T-helper 9 cell (primary cell): ENCODE measurements around the gene PPHLN1.

ENCODE experiments used
- DNase-seq: peaks from one replicate; pipeline ENCODE4 v3.0.0-alpha.2; 2020

PPHLN1 gene

GRCh38 chr12:42486407-42486806 is 160.4 kb downstream of the PPHLN1 start:
- DNase-seq, result no peak

- DNase-seq, result no peak
These were observed 164.4 kb downstream of the PPHLN1 start for GRCh38 chr12:42490261-42490842.
